ENCODE results near the gene S100A1.

DNA sequence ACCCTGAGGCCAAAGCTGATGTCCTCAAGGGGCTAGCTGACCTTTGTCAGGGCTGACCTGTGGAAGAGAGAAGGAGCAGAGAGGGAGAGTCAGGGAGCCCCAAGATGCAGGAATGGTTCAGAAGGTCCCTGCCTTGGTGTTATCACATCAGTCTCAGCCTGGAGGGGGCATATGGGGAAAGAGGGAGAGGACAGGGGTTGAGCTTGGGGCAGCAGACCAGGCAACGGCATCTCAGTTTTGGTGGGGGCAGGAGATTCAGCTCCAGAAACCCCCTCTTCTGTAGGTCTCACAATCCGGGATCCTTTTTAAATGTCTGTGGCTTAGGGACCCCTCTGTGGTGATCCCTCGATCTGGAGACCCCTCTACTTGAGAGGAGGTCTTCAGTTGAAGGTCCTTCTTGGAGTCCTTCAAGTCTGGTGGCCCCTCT is 1.7 kb upstream of the S100A1 start:
- no peak for TF ChIP-seq EZH2 (IDR thresholded peaks at IDR 0.05; ENCODE audit: low read depth, low read length, severe bottlenecking)
- TF ChIP-seq, protein P1, sequence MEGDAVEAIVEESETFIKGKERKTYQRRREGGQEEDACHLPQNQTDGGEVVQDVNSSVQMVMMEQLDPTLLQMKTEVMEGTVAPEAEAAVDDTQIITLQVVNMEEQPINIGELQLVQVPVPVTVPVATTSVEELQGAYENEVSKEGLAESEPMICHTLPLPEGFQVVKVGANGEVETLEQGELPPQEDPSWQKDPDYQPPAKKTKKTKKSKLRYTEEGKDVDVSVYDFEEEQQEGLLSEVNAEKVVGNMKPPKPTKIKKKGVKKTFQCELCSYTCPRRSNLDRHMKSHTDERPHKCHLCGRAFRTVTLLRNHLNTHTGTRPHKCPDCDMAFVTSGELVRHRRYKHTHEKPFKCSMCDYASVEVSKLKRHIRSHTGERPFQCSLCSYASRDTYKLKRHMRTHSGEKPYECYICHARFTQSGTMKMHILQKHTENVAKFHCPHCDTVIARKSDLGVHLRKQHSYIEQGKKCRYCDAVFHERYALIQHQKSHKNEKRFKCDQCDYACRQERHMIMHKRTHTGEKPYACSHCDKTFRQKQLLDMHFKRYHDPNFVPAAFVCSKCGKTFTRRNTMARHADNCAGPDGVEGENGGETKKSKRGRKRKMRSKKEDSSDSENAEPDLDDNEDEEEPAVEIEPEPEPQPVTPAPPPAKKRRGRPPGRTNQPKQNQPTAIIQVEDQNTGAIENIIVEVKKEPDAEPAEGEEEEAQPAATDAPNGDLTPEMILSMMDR (IDR thresholded peaks at IDR 0.05; ENCODE audit: control extremely low read depth in 1 of 3, insufficient read depth in 1 of 3, low read depth in 1 of 3, low read length in 3 of 3), result no peak
- TF ChIP-seq EP300 (IDR thresholded peaks at IDR 0.05; ENCODE audit: borderline replicate concordance in 1 of 2, low read depth in 2 of 2, low read length in 2 of 2), result no peak
- no peak for TF ChIP-seq NANOG (IDR thresholded peaks at IDR 0.05; ENCODE audit: insufficient read depth, low read depth, low read length, poor library complexity, severe bottlenecking)
- TF ChIP-seq ZNF274 (IDR thresholded peaks at IDR 0.05; ENCODE audit: borderline replicate concordance, extremely low read depth, low read length), result no peak
- TF ChIP-seq ATF3 (IDR thresholded peaks at IDR 0.05; ENCODE audit: insufficient read depth, low read depth, low read length), result no peak
- no peak for TF ChIP-seq POLR2A (IDR thresholded peaks at IDR 0.05; ENCODE audit: control extremely low read depth in 1 of 2, low read depth in 2 of 2, low read length in 2 of 2)
- no peak for TF ChIP-seq PHF8 (conservative IDR thresholded peaks at IDR 0.05; ENCODE audit: low read depth, low read length)
- no peak for TF ChIP-seq KDM4A (IDR thresholded peaks at IDR 0.05; ENCODE audit: low read depth, low read length, severe bottlenecking)

Measured in H1 (cell line).